ENCODE measurements around the gene COL6A5.

DNA sequence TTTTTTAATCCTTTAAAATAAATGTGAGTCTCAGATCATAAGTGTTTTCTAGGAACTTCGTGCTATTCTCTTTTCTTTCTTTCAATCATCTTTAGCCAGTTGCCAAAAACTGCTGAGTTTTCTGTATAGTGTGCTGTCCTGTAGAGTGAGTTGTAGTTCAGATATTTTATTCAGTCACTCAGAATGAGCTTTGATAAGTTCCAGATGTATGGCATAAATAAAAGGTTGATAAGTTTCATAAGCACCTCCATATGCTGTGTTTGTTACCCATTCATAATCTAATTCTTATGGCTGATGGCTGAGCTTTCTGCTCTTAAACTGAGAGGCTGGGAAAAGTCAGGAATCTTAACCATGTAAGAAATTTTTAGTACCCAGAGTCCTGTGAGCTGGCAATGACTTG is 112.2 kb downstream of the COL6A5 start:
- TF ChIP-seq, protein P1, sequence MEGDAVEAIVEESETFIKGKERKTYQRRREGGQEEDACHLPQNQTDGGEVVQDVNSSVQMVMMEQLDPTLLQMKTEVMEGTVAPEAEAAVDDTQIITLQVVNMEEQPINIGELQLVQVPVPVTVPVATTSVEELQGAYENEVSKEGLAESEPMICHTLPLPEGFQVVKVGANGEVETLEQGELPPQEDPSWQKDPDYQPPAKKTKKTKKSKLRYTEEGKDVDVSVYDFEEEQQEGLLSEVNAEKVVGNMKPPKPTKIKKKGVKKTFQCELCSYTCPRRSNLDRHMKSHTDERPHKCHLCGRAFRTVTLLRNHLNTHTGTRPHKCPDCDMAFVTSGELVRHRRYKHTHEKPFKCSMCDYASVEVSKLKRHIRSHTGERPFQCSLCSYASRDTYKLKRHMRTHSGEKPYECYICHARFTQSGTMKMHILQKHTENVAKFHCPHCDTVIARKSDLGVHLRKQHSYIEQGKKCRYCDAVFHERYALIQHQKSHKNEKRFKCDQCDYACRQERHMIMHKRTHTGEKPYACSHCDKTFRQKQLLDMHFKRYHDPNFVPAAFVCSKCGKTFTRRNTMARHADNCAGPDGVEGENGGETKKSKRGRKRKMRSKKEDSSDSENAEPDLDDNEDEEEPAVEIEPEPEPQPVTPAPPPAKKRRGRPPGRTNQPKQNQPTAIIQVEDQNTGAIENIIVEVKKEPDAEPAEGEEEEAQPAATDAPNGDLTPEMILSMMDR (IDR thresholded peaks at IDR 0.05) = no peak
- no peak for TF ChIP-seq POLR2A (IDR thresholded peaks at IDR 0.05)

All from thyroid gland (tissue), 4 donors.